Stimulated activated CD8-positive, alpha-beta memory T cell treated with anti-CD3 and anti-CD28 coated beads, Interleukin-4, amount 100 ng/mL, for 4 hours (primary cell): ENCODE results near the gene TMEM98.
"Not testable (repeated sequence)": the region's sequence is repeated elsewhere in the genome, so short reads cannot be mapped to it uniquely, and the experiment has no call there.

Experiments used
- DNase-seq, 2 donors: peaks; one replicate each; pipeline ENCODE4 v3.0.0-alpha.2; 2020; ENCODE audit warnings: low read depth in 2 of 2, low spot score in 1 of 2

The TMEM98 gene

GRCh38 chr17:32914181-32914580, 13.8 kb upstream of the TMEM98 start:
- DNase-seq, result no peak

GRCh38 chr17:32915245-32915644, 12.7 kb upstream of the TMEM98 start:
- DNase-seq, result no peak

GRCh38 chr17:32916134-32916533, 11.8 kb upstream of the TMEM98 start:
- no peak for DNase-seq

- no peak for DNase-seq
Measured at GRCh38 chr17:32917081-32917480, 10.9 kb upstream of the TMEM98 start.

- DNase-seq, result no peak
Measured at GRCh38 chr17:32917842-32918241, 10.1 kb upstream of the TMEM98 start.

- DNase-seq, result not testable (repeated sequence)
Measured at GRCh38 chr17:32919876-32920275, 8.1 kb upstream of the TMEM98 start.

- no peak for DNase-seq
Measured at GRCh38 chr17:32920293-32920692, 7.7 kb upstream of the TMEM98 start.

GRCh38 chr17:32921017-32921416, 6.9 kb upstream of the TMEM98 start:
- DNase-seq, result no peak

- not testable (repeated sequence) for DNase-seq
Measured at GRCh38 chr17:32923905-32924304, 4.0 kb upstream of the TMEM98 start.

GRCh38 chr17:32926183-32926582, 1.8 kb upstream of the TMEM98 start:
- DNase-seq, result no peak

- not testable (repeated sequence) for DNase-seq
Measured at GRCh38 chr17:32926789-32927188, 1.2 kb upstream of the TMEM98 start.

- no peak for DNase-seq
Measured at GRCh38 chr17:32927201-32927723, 691 bp upstream of the TMEM98 start.

- DNase-seq, result no peak
Measured at GRCh38 chr17:32928586-32929535, 908 bp downstream of the TMEM98 start.

GRCh38 chr17:32929588-32929987, 1.6 kb downstream of the TMEM98 start:
- DNase-seq, result no peak

GRCh38 chr17:32930512-32930911, 2.6 kb downstream of the TMEM98 start:
- DNase-seq, result no peak

- DNase-seq, result no peak
Measured at GRCh38 chr17:32931686-32932085, 3.7 kb downstream of the TMEM98 start.

- no peak for DNase-seq
Measured at GRCh38 chr17:32933881-32934280, 5.9 kb downstream of the TMEM98 start.

GRCh38 chr17:32935726-32936125, 7.8 kb downstream of the TMEM98 start:
- no peak for DNase-seq

GRCh38 chr17:32936186-32936893, 8.4 kb downstream of the TMEM98 start:
- no peak for DNase-seq

GRCh38 chr17:32936894-32937500, 9.0 kb downstream of the TMEM98 start:
- peak; percentile 12 to 35 for DNase-seq

GRCh38 chr17:32940706-32941390, 12.9 kb downstream of the TMEM98 start:
- no peak for DNase-seq
